ENCODE results near the gene PHLPP2.
A peak's percentile ranks its signal among the peaks of the same experiment; 100 is the strongest.
"Not testable (repeated sequence)": the region's sequence is repeated elsewhere in the genome, so short reads cannot be mapped to it uniquely, and the experiment has no call there.

Gene PHLPP2

DNA sequence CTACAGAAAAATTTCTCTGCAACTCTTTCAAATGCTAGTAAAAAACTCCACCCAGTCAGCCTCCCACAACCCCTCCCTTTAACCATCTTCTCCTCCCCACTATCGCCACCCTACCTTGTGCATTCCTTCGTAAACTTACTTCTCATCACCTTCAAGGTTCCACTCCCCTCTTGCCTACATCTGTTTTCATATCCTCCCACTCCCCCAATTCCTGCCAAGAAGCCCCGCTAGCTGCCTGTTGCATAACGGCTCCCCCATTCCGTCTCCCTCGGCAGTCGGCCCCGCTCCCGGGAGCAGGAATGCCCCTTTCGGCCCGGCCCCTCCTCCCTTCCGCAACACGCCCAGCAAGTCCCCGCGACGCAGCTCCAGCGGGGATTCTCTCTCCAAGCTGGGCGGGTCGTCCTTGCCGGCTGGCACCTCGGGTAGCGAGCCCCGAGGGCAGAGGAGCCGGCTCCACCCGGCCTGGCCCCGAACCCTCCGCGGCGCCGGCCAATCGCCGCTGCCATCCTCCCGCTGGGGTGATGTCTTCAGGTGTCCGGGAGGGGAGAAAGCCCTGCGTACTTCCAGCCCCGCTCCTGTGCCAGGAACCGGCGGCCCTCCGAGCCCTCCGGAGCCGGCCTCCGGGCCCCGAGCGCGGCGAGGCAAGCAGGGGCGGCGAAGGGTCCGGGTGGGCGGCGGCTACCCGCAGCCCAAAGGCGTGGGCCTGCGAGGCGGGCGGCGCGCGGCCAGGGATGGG is 1.5 kb downstream of the PHLPP2 start:
- DNase-seq (ENCODE audit: low read depth in 2 of 2): peak in 1 of 2 donors; percentile 21

DNA sequence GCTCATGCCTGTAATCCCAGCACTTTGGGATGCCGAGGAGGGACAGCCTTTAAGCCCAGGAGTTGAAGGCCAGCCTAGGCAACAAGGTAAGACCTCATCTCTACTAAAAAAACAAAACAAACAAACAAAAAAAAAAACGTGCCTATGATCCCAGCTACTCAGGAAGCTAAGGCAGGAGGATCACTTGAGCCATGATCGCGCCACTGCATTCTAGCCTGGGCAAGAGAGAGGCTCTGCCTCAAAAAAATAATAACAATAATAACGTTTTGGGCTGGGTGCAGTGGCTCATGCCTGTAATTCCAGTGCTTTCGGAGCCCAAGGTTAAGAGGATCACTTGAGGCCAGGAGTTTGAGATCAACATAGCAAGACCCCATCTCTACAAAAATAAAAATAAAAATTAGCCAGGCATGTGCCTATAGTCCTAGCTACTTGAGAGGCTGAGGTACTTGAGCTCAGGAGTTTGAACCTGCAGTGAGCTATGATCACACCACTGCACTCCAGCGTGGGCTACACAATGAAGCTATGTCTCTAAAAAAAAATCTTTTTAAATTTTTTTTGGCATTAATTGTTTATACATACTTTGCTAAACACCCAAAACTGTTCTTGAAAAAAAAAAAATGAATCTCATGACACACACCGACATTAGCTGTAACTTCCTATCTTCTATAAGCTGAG is 3.3 kb downstream of the PHLPP2 start:
- no peak for DNase-seq (ENCODE audit: low read depth in 2 of 2)

DNA sequence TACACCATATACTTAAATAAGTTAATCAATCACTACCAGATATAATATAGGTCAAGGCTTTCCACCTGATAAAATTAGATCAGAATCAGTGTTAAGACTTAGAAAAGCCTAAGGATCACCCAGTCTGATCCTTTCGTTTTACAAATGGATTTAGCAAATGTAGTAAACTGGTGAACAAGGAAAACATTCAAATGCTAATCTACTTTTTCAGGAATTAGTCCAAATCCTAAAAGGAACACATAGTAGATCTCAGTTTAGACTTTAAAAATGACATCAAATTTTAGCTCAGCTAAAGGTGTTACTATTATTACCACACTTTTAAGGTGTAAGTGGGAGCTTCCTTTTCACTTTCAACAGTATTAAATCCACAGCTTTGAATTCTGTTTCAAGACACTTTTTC is 12.0 kb downstream of the PHLPP2 start:
- no peak for DNase-seq (ENCODE audit: low read depth in 2 of 2)

DNA sequence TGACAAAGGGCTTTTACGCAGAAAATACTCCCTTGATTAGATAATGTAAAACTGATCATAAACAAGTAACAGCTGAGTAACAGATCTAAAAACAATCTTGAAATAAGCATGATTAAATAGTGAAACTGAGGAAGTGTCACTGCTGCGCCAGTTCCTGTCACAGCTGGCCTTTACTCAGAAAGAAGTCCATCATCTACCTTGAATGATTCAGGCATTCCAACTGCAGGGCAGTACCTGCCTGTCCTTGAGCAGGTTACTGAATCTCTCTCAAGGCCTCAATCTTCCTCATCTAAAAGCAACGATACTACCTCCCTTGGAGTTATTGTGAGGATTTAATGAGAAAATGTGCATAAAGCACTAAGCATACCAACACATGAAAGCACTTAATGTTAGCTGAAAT is 12.7 kb downstream of the PHLPP2 start:
- DNase-seq (ENCODE audit: low read depth in 2 of 2): no peak

DNA sequence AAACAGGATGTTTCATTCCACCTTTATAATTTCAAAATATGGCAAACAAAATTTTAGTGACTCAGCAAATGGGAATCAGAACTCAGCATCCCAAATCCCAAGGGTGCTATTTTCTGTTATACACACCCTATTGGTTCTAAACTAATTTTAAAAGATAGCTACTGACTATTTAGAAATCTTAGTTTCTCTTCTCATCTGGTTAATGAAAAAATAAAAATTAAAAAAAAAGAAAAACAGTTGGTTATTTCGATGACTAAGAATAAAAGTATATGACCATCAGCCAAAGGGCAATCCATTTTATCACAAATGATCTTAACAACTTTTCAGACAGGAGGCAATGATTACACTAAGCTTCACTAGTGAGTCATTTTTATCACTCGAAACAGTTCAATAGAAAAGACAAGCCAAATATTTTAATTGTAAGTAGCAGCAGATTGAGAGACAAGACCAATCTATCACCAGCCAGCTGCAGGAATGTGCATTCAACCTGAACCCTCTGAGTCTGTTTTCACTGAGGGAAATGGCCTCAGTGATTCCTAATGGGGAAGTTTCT is 15.2 kb downstream of the PHLPP2 start:
- no peak for DNase-seq (ENCODE audit: low read depth in 2 of 2)

DNA sequence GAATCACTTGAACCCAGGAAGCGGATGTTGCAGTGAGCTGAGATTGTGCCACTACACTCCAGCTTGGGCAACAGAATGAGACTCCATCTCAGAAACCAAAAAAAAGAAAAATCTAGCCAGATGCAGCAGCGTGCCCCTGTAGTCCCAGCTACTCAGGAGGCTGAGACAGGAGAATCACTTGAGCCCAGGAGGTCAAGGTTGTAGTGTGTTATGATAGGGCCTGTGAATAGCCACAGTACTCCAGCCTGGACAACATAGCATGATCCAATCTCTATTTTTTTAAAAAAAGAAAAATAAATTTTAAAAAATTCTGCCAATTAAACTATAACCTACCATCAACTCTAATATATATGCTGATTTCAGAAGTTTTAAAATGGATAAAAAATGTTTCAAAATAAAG is 15.8 kb downstream of the PHLPP2 start:
- no peak for DNase-seq (ENCODE audit: low read depth in 2 of 2)

DNA sequence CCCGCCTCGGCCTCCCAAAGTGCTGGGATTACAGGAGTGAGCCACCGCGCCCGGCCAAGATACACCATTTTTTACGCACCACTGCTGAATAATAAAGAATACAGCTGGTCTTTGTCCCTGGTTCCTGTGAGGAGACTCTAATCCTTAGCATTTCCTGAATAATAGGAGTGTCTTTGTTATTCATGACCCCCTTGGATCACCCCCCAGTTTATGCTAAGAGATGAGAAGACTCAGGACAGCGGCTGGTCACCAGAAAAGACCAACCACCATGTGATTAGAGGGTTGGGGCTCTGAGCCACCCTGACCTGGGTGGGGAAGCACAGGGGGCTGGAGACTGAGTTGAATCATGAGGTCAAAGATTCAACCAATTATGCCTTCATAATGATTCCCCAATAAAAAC is 17.3 kb downstream of the PHLPP2 start:
- no peak for DNase-seq (ENCODE audit: low read depth in 2 of 2)

DNA sequence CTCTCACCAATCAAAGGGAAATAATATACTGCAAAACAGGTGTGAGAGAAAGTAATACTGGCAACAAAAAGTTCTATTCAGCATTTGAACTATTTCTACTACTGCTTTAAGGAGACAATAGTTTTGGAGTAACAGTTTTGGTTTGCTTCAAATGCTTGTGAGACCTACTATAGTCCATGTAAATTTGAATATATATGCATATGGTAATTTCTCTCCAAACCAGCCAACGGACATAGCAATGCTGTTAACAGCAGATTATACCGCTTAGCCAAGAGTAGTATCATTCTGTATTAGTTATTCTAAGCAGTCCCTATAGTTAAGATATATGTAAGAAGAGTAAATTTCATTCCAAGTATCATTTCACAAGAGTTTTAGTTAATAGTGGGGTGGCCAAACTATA is 18.5 kb downstream of the PHLPP2 start:
- no peak for DNase-seq (ENCODE audit: low read depth in 2 of 2)

DNA sequence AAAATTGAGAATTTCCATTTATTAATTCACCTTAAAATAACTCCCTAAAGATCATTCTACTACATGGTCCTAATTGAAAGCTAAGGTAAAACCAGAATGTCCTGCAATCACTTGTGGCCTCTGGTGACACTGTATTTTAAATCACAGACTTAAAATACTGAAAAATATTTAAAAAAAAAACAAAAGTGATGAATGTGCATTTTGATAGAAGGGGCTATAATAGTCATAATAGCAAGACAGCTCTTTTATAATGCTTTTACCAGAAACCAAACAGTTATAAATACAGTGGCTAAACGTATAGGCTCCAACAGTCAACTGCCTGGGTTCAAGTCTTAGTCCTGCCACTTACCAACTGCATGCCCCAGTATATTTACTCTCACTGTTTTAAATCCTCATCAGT is 21.2 kb downstream of the PHLPP2 start:
- DNase-seq (ENCODE audit: low read depth in 2 of 2): no peak

DNA sequence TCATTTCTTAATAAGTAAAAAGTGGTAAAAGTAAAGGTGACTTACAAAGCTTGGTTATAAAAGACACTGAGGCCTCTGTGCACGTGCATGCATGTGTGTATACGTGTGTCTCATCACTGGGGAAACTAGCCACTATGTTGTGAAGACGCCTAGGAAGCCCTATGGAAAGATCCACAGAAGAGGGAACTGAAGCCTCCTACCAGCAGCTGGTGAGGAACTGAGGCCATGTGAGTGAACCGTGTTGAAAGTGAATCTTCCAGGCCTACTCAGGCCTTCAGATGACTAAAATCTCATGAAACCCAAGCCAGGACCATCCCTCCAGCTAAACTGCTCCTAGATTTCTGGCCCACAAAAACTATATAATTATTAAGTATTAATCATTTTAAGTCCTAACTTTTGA is 23.7 kb downstream of the PHLPP2 start:
- DNase-seq (ENCODE audit: low read depth in 2 of 2): no peak

DNA sequence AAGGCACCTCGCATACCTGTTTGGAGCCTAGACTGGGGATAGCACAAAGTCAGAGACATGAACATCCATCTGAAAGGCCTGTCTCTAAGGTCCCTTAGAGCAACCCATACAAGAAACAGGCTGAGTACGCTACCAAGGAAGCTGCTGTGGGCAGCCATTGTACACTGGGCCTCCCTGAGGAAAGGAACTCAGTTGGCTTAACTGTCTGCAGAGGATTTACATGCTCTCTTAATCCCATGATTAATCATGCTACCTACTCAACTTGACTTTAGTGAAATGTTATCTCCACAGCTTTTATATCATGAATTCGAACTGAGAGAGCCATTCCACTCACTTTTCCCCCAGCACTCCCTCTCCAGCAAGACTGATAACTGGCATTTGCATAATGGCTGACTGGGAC is 26.0 kb downstream of the PHLPP2 start:
- no peak for DNase-seq (ENCODE audit: low read depth in 2 of 2)

DNA sequence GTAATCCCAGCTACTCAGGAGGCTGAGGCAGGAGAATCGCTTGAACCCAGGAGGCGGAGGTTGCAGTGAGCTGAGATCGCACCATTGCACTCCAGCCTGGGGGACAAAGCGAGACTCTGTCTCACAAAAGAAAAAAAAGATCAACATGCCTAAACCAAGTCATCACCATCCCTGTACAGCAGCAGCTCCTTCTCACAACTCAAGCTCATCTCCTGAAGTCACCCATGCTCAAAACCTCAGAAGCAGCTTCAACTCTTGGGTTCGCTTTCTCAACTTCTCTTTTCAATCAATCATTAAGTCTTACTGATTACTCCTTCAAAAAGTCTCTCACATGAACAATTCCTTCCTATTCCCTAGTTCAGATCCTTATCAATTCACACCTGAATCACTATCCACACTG is 31.3 kb downstream of the PHLPP2 start:
- DNase-seq (ENCODE audit: low read depth in 2 of 2): no peak

DNA sequence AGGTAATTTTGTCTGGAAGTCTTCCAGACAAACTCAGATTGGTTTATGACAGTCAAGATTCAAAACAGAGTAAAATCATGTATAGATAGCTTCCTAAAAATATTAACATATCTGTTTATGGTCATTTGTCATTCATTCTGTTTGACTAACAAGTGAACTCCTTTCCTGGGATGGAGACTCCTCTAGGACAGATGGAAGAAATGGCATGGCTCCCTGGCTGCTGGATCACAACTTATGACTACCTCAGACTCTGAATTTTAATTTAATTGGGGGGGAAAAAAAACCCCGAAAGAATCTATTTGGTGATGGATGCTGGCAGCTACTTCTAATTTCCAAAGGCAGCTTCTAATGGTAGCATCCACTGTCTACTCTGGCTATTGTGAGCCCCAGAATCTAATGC is 34.6 kb downstream of the PHLPP2 start:
- DNase-seq (ENCODE audit: low read depth in 2 of 2): no peak

DNA sequence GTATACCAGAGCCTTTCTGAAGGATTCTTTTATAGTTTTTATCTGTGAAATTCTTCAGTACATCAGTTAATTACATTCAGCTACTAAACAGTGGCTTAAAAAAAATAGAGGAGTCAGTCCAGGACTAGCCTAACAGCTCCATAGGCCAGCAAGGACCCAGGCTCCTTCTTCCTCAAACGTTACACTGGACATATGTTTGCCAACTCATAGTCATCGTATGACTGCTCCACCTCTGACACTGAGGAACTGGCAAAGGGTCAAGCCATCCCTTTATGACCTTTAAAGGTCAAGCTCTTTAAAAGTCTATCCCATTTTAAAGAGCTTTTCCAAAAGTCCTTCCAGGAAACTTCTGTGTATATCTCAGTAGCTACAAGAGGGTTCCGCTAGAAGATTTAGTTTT is 36.6 kb downstream of the PHLPP2 start:
- DNase-seq (ENCODE audit: low read depth in 2 of 2): no peak

DNA sequence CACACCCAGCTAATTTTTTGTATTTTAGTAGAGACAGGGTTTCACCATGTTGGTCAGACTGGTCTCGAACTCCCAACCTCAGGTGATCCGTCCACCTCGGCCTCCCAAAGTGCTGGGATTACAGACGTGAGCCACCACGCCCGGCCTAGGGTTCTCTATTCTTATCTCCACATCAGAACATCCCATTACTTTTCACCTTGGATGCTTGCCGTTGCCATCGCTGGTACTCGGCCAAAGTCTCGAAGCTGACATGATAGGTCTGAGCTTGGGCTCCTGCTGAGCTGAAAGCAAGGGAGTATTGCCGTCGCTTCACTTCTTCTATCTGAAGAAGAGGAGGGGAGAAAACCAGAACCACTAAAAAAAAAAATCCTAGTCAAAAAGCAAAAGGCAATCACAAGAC is 40.2 kb downstream of the PHLPP2 start:
- not testable (repeated sequence) for DNase-seq (ENCODE audit: low read depth in 2 of 2)

DNA sequence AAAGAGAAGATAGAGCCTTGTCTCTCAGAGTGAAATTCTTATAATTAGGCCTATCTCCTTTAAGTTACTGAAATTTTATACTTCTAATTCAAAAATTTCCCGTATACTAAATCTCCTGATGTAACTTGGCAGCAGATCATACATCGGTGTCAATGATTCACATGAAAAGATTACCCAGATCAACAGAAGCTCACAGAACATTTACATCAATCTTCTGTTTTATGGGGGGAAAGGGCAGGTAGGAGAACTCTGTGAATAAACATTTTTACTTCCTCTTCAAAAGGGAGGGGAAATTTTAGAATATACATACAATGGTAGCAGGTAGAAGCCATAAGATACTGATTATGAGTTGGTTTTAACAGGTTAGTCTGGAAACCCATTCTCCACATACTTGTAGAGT is 43.1 kb downstream of the PHLPP2 start:
- no peak for DNase-seq (ENCODE audit: low read depth in 2 of 2)

DNA sequence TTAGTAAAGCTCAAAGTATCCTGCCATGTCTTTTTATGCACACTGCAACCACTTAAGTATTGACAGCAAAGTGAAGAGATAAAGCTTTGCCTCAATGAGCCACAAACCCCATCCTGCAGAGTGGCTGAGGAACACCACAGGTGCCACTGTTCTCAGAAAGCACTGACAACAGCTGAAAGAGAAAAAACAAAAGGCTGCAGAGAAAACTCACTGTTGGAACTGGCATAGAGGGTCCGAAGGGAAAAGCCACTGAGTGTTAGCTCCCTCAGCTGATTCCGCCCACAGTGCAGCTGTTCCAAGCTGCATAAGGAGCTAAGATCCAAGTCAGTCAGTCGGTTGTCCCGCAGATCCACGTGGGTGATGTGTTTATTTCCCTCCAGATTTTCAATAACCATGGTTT is 48.3 kb downstream of the PHLPP2 start:
- DNase-seq (ENCODE audit: low read depth in 2 of 2): no peak

DNA sequence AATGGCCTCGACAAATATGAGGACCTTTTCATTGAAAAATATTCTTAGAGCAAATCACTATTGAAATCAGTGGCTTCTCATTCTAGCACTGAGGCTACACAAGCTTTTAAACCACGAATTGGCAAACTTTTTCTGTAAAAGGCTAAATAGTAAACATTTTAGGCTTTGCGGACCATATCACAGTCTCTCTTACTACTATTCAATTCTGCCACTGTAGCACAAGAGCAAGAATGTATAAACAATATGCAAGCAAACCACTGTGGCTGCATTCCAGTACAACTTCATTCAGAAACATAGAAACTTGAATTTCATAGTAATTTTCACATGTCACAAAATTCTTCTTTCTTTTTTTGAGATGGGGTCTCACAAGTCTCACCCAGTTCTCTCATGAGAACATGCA is 49.1 kb downstream of the PHLPP2 start:
- no peak for DNase-seq (ENCODE audit: low read depth in 2 of 2)

DNA sequence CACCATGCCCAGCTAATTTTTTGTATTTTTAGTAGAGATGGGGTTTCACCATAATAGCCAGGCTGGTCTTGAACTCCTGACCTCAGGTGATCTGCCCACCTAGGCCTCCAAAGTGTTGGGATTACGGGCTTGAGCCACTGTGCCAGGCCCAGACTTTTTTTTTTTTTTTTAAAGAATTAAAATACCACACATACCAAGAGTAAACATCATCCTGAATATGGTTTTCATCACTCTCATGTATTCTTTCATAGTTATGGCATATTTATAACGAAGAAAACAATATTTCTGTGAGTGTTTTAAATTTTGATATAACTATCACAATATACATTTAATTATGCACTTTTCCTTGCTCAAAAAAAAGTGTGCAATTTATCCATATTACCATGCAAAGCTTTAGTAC is 50.3 kb downstream of the PHLPP2 start:
- DNase-seq (ENCODE audit: low read depth in 2 of 2): no peak

DNA sequence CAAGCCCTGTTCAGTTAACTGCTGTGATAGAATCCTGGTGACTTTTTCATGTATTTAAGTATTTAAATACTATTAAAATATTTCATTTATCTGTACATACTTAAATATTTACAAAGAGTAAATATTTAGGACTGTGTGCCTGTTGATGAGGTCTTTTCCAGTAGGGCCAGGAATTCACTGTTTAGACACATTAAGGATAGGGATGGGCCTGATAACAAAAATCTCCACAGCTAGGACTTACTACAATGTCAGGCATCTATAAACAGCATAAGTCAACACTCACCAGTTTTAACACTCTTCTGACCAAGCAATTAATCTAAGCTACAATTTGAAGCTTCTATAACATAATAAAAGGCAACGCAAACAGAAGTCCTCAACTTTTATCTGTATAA is 50.9 kb downstream of the PHLPP2 start:
- DNase-seq (ENCODE audit: low read depth in 2 of 2): no peak

DNA sequence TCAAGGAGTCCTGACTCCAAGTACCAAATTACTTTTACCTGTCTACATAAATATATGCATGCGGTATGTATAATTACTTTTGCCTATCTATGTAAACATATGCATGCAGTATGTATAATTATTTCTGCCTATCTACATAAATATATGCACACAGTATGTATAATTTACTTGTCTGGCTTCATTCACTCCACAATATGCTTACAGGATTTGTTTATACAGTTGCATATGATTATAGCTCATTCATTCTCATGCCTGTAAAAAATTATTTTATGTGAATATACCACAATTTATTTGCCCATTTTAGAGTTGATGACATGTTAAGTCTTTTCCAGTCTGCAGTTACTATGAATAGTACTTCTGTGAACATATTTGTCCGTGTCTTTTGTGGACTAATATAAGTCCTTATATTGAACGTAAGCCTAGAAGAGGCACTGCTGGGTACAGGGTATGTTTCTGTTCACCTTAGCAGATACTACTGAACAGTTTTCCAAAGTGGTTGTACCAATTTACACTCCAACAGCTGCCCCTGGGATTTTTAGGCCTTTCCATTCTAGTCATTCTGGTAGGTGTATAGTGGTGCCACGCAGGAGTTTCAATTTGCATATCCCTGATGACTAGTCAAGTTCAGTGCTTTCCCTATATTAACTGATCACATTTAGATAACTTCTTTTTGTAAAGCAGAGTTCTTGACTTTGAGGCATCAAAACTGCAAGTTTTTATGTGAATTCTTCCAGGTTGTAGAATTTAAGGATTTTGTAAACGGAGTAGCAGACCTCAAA is 51.5 kb downstream of the PHLPP2 start:
- DNase-seq (ENCODE audit: low read depth in 2 of 2): no peak

DNA sequence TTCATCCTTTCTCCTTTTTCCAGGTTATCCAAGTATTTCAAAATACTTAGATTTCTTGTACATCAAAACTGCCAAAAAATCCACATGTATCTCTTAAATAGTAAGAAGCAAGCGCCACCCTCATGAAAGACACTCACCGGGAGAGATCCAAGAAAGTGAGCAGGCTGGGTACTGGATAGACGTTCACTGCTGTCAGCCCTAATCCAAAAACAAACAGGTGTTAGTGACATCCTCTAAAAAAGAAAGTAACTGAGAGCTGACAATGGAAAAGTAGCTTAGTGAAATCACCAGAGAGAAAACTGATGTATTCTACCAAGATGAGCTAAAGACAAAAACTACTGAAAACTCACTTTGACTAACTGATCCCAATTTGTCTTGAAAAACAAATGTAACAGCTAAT is 52.4 kb downstream of the PHLPP2 start:
- no peak for DNase-seq (ENCODE audit: low read depth in 2 of 2)

DNA sequence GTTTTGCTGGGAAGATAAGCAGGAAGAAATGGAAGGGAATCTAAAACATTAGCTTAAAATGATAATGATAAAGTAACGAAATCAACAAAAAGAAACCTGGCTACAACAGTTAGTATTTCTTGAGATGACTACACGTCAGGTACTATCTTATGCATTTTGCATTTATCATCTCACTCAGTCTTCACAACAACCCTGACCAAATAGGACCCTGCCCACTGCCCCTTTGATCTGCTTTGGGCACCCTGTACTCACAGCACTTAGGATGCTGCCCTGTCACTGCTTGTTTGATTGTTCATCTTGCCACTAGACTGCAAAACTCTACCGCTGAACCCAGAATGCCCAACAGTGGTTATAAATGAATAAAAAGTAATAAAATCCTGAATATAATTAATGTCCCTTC is 53.3 kb downstream of the PHLPP2 start:
- no peak for DNase-seq (ENCODE audit: low read depth in 2 of 2)
